Liver (tissue), 9 donors: ENCODE measurements around the gene SLC39A10. TPM values are rescaled to one million over a fixed set of nuclear protein-coding genes. Genes with fewer than 3 reads are reported as not detected.

ENCODE experiments used
- DNase-seq: peaks from one replicate; pipeline ENCODE4 v3.0.0-alpha.2; 2017; ENCODE audit warnings: low spot score
- H3K27ac ChIP-seq, 2 donors: one replicate each; pipeline ENCODE4 v1.7.0; 2013; ENCODE audit warnings: inconsistent platforms in 2 of 2, low read length in 2 of 2, control low read depth in 1 of 2, low read depth in 1 of 2, mild to moderate bottlenecking in 1 of 2
- H3K27me3 ChIP-seq, 4 donors: one replicate each; pipeline versions ENCODE4 v1.6.1 to v1.7.0; 2013; ENCODE audit warnings: low read length in 3 of 4, inconsistent platforms in 1 of 4, mild to moderate bottlenecking in 1 of 4, moderate library complexity in 1 of 4; ENCODE audit not compliant: control insufficient read depth in 4 of 4, insufficient read depth in 4 of 4
- H3K36me3 ChIP-seq, 4 donors: one replicate each; pipeline versions ENCODE4 v1.6.1 to v1.7.0; 2013; ENCODE audit warnings: low read length in 3 of 4, mild to moderate bottlenecking in 3 of 4, low read depth in 1 of 4, moderate library complexity in 1 of 4; ENCODE audit not compliant: control insufficient read depth in 4 of 4, insufficient read depth in 3 of 4
- H3K4me1 ChIP-seq, 4 donors: one replicate each; pipeline versions ENCODE4 v1.6.1 to v1.7.0; 2013; ENCODE audit warnings: low read length in 3 of 4, mild to moderate bottlenecking in 3 of 4, moderate library complexity in 1 of 4; ENCODE audit not compliant: control insufficient read depth in 4 of 4, insufficient read depth in 4 of 4
- H3K4me3 ChIP-seq, 3 donors: one replicate each; pipeline versions ENCODE4 v1.6.1 to v1.7.0; 2013; ENCODE audit warnings: low read length in 3 of 3, control low read depth in 1 of 3, low read depth in 1 of 3, mild to moderate bottlenecking in 1 of 3
- H3K9ac ChIP-seq, 2 donors: one replicate each; pipeline ENCODE4 v1.7.0; 2013; ENCODE audit warnings: low read length in 2 of 2, mild to moderate bottlenecking in 2 of 2, moderate library complexity in 2 of 2, control low read depth in 1 of 2, low read depth in 1 of 2
- H3K9me3 ChIP-seq, 4 donors: one replicate each; pipeline versions ENCODE4 v1.6.1 to v1.7.0; 2013; ENCODE audit warnings: low read length in 3 of 4; ENCODE audit not compliant: control insufficient read depth in 4 of 4
- EGR1 ChIP-seq, 2 donors: IDR thresholded peaks; 2 replicates each; pipeline ENCODE4 v1.6.1; 2016 to 2018; ENCODE audit warnings: antibody characterized with exemption in 2 of 2, low read depth in 2 of 2
- FOXA1 ChIP-seq: IDR thresholded peaks from 2 replicates; pipeline ENCODE4 v1.6.1; 2016; ENCODE audit warnings: antibody characterized with exemption
- FOXA2 ChIP-seq: IDR thresholded peaks from 2 replicates; pipeline ENCODE4 v1.6.1; 2016; ENCODE audit warnings: antibody characterized with exemption
- GABPA ChIP-seq, 2 donors: IDR thresholded peaks in 1 of 2; conservative IDR thresholded peaks in 1 of 2; 2 replicates each; pipeline ENCODE4 v1.6.1; 2016; ENCODE audit warnings: antibody characterized with exemption in 2 of 2, mild to moderate bottlenecking in 1 of 2, moderate library complexity in 1 of 2
- HNF4A ChIP-seq, 2 donors: conservative IDR thresholded peaks; 2 replicates each; pipeline ENCODE4 v1.6.1; 2016; ENCODE audit warnings: antibody characterized with exemption in 2 of 2, mild to moderate bottlenecking in 2 of 2
- HNF4G ChIP-seq: IDR thresholded peaks from 2 replicates; pipeline ENCODE4 v1.6.1; 2016; ENCODE audit warnings: antibody characterized with exemption
- JUND ChIP-seq, 2 donors: IDR thresholded peaks; 2 replicates each; pipeline ENCODE4 v1.6.1; 2016; ENCODE audit warnings: antibody characterized with exemption in 2 of 2
- NR2F2 ChIP-seq: IDR thresholded peaks from 2 replicates; pipeline ENCODE4 v1.6.1; 2016; ENCODE audit warnings: antibody characterized with exemption
- RAD21 ChIP-seq, 2 donors: IDR thresholded peaks; 2 replicates each; pipeline ENCODE4 v1.6.1; 2016; ENCODE audit warnings: antibody characterized with exemption in 2 of 2, mild to moderate bottlenecking in 2 of 2
- REST ChIP-seq: IDR thresholded peaks from 2 replicates; pipeline ENCODE4 v1.6.1; 2016; ENCODE audit warnings: antibody characterized with exemption, mild to moderate bottlenecking
- RXRA ChIP-seq, 2 donors: IDR thresholded peaks; 2 replicates each; pipeline ENCODE4 v1.6.1; 2017 to 2018; ENCODE audit warnings: antibody characterized with exemption in 2 of 2, mild to moderate bottlenecking in 1 of 2
- SP1 ChIP-seq: IDR thresholded peaks from 2 replicates; pipeline ENCODE4 v1.6.1; 2018; ENCODE audit warnings: antibody characterized with exemption, mild to moderate bottlenecking
- TAF1 ChIP-seq: conservative IDR thresholded peaks from 2 replicates; pipeline ENCODE4 v1.6.1; 2016; ENCODE audit warnings: antibody characterized with exemption, mild to moderate bottlenecking
- YY1 ChIP-seq: IDR thresholded peaks from 2 replicates; pipeline ENCODE4 v1.6.1; 2016; ENCODE audit warnings: antibody characterized with exemption, mild to moderate bottlenecking
- WGBS: extraction: QIAGEN DNeasy Blood & Tissue Kit; methylation state at CpG from one replicate; pipeline ENCODE4 v1.1.7; 2013; 5-methylcytosine and 5-hydroxymethylcytosine counted together
- polyA plus RNA-seq, 2 donors: library from polyadenylated mRNA; stranded (reverse) in 1 of 2; unstranded in 1 of 2; fragments of 200-250 nt in 1 of 2; fragments of >200 nt in 1 of 2; fragmentation: Nextera tagmentation in 1 of 2; extraction: Ambion mirVana in 1 of 2; gene quantifications; one replicate each; pipeline versions ENCODE4 v1.2.1 to v1.2.3, GENCODE V29; 2013 to 2015
- total RNA-seq, 2 donors: library from RNA; depleted of rRNA; stranded (reverse); fragments of >200 nt; gene quantifications; one replicate each; pipeline ENCODE4 v1.2.3, GENCODE V29; 2014
- TF ChIP-seq, protein P1 (sequence below): IDR thresholded peaks from 2 replicates; pipeline ENCODE4 v1.6.1; 2016; ENCODE audit warnings: antibody characterized with exemption
- TF ChIP-seq, protein P2 (sequence below): IDR thresholded peaks from 2 replicates; pipeline ENCODE4 v1.6.1; 2016; ENCODE audit warnings: antibody characterized with exemption
- TF ChIP-seq, protein P3 (sequence below): fragments of 150-350 bp; IDR thresholded peaks from 2 replicates; pipeline ENCODE4 v1.5.1; 2017; ENCODE audit warnings: improper control_type of control experiment, low read depth, low read length; ENCODE audit not compliant: missing input control
- donor health status: healthy.
- donor health status: healthy.
- donor health status: healthy.
- donor health status: healthy.
- donor health status: healthy.

The SLC39A10 gene
- total and polyA plus RNA-seq, 4 donors, result 0.98 to 7.5 (median 3.4) TPM

DNA sequence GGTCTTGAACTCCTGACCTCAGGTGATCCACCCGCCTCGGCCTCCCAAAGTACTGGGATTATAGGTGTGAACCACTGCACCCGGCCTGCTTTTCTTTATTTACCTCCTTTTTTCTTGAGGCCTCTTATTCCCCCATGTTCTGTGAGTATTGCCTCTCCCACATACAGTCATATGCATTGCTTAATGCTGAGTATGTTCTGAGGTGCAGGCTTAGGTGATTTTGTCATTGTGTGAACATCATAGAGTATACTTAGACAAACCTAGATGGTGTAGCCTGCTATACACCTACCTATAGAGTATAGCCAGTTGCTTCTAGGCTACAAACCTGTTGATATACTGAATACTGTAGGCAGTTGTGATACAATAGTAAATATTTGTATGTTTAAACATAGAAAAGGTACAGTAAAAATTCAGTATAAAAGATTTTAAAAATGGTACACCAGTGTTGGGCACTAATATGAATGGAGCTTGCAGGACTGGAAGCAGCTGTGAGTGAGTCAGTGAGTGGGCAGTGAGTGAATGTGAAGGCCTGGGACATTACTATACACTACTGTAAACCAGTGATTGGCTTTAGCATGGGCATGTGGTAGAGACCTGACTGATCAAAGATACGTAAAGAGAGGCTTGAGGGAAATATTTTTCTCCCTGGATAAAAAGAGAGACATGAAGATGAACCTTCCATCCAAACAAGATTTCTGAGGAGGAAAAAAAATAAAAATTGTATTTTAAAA, 17.6 kb downstream of the SLC39A10 start:
- TF ChIP-seq RXRA (IDR thresholded peaks at IDR 0.05), result no peak
- TF ChIP-seq TAF1, result no peak
- TF ChIP-seq REST, result no peak
- TF ChIP-seq, protein P1, sequence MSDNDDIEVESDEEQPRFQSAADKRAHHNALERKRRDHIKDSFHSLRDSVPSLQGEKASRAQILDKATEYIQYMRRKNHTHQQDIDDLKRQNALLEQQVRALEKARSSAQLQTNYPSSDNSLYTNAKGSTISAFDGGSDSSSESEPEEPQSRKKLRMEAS, result no peak
- no peak for TF ChIP-seq SP1
- no peak for TF ChIP-seq HNF4G
- TF ChIP-seq NR2F2, result no peak
- no peak for TF ChIP-seq FOXA1
- TF ChIP-seq RAD21 (IDR thresholded peaks at IDR 0.05), result no peak
- no peak for TF ChIP-seq HNF4A (conservative IDR thresholded peaks at IDR 0.05)
- no peak for TF ChIP-seq JUND (IDR thresholded peaks at IDR 0.05)
- no peak for TF ChIP-seq YY1
- TF ChIP-seq FOXA2, result no peak
- TF ChIP-seq EGR1 (IDR thresholded peaks at IDR 0.05; ENCODE audit: low read depth in 2 of 2), result no peak
- no peak for TF ChIP-seq GABPA (IDR thresholded peaks at IDR 0.05 in 1 of 2, conservative IDR thresholded peaks at IDR 0.05 in 1 of 2)
- TF ChIP-seq, protein P2, sequence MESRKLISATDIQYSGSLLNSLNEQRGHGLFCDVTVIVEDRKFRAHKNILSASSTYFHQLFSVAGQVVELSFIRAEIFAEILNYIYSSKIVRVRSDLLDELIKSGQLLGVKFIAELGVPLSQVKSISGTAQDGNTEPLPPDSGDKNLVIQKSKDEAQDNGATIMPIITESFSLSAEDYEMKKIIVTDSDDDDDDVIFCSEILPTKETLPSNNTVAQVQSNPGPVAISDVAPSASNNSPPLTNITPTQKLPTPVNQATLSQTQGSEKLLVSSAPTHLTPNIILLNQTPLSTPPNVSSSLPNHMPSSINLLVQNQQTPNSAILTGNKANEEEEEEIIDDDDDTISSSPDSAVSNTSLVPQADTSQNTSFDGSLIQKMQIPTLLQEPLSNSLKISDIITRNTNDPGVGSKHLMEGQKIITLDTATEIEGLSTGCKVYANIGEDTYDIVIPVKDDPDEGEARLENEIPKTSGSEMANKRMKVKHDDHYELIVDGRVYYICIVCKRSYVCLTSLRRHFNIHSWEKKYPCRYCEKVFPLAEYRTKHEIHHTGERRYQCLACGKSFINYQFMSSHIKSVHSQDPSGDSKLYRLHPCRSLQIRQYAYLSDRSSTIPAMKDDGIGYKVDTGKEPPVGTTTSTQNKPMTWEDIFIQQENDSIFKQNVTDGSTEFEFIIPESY, result no peak
- TF ChIP-seq, protein P3, sequence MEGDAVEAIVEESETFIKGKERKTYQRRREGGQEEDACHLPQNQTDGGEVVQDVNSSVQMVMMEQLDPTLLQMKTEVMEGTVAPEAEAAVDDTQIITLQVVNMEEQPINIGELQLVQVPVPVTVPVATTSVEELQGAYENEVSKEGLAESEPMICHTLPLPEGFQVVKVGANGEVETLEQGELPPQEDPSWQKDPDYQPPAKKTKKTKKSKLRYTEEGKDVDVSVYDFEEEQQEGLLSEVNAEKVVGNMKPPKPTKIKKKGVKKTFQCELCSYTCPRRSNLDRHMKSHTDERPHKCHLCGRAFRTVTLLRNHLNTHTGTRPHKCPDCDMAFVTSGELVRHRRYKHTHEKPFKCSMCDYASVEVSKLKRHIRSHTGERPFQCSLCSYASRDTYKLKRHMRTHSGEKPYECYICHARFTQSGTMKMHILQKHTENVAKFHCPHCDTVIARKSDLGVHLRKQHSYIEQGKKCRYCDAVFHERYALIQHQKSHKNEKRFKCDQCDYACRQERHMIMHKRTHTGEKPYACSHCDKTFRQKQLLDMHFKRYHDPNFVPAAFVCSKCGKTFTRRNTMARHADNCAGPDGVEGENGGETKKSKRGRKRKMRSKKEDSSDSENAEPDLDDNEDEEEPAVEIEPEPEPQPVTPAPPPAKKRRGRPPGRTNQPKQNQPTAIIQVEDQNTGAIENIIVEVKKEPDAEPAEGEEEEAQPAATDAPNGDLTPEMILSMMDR, result no peak
- DNase-seq, result no peak
- H3K27me3 ChIP-seq, result no peaks in the 10 kb centered on the region
- H3K4me3 ChIP-seq, result no peak overlapping the region
- 92% methylated on average over 4 of the region's 4 CpGs for WGBS
- H3K27ac ChIP-seq, result no peak overlapping the region
- no peaks in the 10 kb centered on the region for H3K36me3 ChIP-seq
- no peaks in the 10 kb centered on the region for H3K9me3 ChIP-seq
- no peak overlapping the region for H3K9ac ChIP-seq
- peaks cover 0 to 2% (median 0%) of the 10 kb centered on the region in 4 donors for H3K4me1 ChIP-seq
